Glomerular visceral epithelial cell (primary cell): ENCODE results near the gene PRKAB1.
"Not testable (repeated sequence)": the region's sequence is repeated elsewhere in the genome, so short reads cannot be mapped to it uniquely, and the experiment has no call there.

Source experiments
- DNase-seq: peaks from one replicate; pipeline ENCODE4 v3.0.0-alpha.2; 2016; ENCODE audit errors: extremely low spot score

PRKAB1 gene

GRCh38 chr12:119684711-119685369, 16.9 kb downstream of the PRKAB1 start:
- DNase-seq: no peak

GRCh38 chr12:119685375-119685774, 17.4 kb downstream of the PRKAB1 start:
- no peak for DNase-seq

GRCh38 chr12:119686355-119686754, 18.4 kb downstream of the PRKAB1 start:
- no peak for DNase-seq

- no peak for DNase-seq
Measured at GRCh38 chr12:119686776-119687175, 18.8 kb downstream of the PRKAB1 start.

GRCh38 chr12:119687406-119687805, 19.5 kb downstream of the PRKAB1 start:
- no peak for DNase-seq

GRCh38 chr12:119687879-119688278, 19.9 kb downstream of the PRKAB1 start:
- DNase-seq: no peak

- DNase-seq: no peak
Measured at GRCh38 chr12:119689935-119690500, 22.1 kb downstream of the PRKAB1 start.

- no peak for DNase-seq
Measured at GRCh38 chr12:119691202-119691810, 23.4 kb downstream of the PRKAB1 start.

- DNase-seq: no peak
Measured at GRCh38 chr12:119692410-119692809, 24.5 kb downstream of the PRKAB1 start.

GRCh38 chr12:119692997-119693396, 25.1 kb downstream of the PRKAB1 start:
- peak; percentile 87 for DNase-seq

GRCh38 chr12:119693511-119693910, 25.6 kb downstream of the PRKAB1 start:
- DNase-seq: no peak

- no peak for DNase-seq
Measured at GRCh38 chr12:119694111-119694510, 26.2 kb downstream of the PRKAB1 start.

GRCh38 chr12:119695034-119695433, 27.1 kb downstream of the PRKAB1 start:
- no peak for DNase-seq

GRCh38 chr12:119696943-119697342, 29.0 kb downstream of the PRKAB1 start:
- DNase-seq: no peak

- peak; percentile 91 for DNase-seq
Measured at GRCh38 chr12:119699199-119699760, 31.3 kb downstream of the PRKAB1 start.

- DNase-seq: peak; percentile 24
Measured at GRCh38 chr12:119700078-119700477, 32.1 kb downstream of the PRKAB1 start.

GRCh38 chr12:119704065-119704747, 36.3 kb downstream of the PRKAB1 start:
- peak; percentile 37 for DNase-seq

GRCh38 chr12:119705182-119705581, 37.2 kb downstream of the PRKAB1 start:
- no peak for DNase-seq

GRCh38 chr12:119706427-119706826, 38.5 kb downstream of the PRKAB1 start:
- DNase-seq: not testable (repeated sequence)

GRCh38 chr12:119710374-119710964, 42.5 kb downstream of the PRKAB1 start:
- no peak for DNase-seq

GRCh38 chr12:119710965-119711551, 43.1 kb downstream of the PRKAB1 start:
- DNase-seq: no peak

GRCh38 chr12:119711693-119712092, 43.8 kb downstream of the PRKAB1 start:
- DNase-seq: no peak
